ENCODE results near the gene SH3RF3.

DNA sequence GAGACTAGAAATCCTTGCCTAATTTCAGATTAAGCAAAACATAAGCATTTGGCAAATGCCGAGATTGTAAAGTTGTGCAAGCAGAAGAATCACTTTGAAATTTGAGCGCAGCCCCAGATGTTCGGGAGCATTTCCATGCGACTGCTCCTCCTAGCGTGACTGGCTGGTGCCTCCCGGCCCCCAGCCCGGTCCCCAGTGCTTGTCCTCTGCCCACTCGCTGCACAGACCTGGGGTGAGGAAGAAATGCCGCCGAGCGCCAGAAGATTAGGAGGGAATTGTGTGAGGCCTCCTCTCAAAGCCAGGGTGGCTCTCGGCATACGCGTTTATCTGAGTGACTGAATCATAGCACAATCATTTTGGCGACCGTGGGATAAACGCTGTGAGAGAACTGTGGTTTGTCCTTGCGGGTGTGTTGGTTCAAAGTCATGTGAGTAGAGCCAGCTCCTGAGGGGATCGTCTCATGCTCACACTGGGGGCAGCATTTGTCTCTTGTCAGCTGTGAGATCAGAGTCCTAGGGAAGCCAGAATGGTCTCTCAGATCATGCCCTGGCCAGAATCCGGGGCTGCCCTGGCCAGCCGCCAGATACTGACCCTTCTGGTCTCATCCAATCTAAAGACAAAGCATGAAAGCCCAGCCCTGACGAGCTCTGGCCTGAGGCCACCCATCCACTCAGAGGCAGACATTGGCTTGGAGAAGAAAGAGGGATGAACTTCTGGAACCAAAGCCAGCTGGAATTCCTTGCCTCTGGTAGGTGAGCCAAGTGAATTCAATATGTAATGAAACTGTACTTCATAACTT is 189.3 kb downstream of the SH3RF3 start:
- TF ChIP-seq ZFP3 (CRISPR knock-in tag; IDR thresholded peaks at IDR 0.05) (no peak), ISL1 (CRISPR knock-in tag; IDR thresholded peaks at IDR 0.05) (no peak), CSRNP3 (CRISPR knock-in tag; IDR thresholded peaks at IDR 0.05) (no peak), ZC3H10 (CRISPR knock-in tag; IDR thresholded peaks at IDR 0.05) (no peak)
- TF ChIP-seq, protein P1, sequence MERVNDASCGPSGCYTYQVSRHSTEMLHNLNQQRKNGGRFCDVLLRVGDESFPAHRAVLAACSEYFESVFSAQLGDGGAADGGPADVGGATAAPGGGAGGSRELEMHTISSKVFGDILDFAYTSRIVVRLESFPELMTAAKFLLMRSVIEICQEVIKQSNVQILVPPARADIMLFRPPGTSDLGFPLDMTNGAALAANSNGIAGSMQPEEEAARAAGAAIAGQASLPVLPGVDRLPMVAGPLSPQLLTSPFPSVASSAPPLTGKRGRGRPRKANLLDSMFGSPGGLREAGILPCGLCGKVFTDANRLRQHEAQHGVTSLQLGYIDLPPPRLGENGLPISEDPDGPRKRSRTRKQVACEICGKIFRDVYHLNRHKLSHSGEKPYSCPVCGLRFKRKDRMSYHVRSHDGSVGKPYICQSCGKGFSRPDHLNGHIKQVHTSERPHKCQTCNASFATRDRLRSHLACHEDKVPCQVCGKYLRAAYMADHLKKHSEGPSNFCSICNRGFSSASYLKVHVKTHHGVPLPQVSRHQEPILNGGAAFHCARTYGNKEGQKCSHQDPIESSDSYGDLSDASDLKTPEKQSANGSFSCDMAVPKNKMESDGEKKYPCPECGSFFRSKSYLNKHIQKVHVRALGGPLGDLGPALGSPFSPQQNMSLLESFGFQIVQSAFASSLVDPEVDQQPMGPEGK (CRISPR knock-in tag; IDR thresholded peaks at IDR 0.05; ENCODE audit: borderline replicate concordance): no peak

Data from SK-N-SH treated with all-trans-retinoic acid at 6 μM for 48 hours (cell line).